ENCODE measurements around the gene TCF4.

TCF4 gene

DNA sequence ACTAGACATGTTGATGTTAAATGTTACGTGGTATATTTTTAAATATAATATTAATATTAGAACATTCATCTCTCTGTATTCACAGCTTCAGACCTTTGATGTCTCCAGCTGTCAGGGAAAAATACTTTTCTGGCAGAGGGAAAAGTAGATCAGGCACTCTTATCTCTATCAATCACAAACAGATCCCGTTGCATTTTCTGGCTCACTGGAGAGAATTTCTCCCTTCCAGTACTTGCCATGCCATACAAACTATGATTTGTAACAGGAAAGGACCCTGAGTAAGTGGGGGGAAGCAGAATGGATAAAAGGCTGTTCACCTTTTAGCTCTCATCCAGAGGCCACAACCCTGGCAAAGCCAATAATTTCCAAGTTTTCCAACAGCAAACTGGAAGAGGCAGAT is 158.0 kb downstream of the TCF4 start:
- CTCF ChIA-PET: interaction anchor here (1.7 kb wide), 1 partner anchor 9 kb away, joined by 3 read pairs; no protein-coding TSS in a partner anchor
- TF ChIP-seq, protein P1, sequence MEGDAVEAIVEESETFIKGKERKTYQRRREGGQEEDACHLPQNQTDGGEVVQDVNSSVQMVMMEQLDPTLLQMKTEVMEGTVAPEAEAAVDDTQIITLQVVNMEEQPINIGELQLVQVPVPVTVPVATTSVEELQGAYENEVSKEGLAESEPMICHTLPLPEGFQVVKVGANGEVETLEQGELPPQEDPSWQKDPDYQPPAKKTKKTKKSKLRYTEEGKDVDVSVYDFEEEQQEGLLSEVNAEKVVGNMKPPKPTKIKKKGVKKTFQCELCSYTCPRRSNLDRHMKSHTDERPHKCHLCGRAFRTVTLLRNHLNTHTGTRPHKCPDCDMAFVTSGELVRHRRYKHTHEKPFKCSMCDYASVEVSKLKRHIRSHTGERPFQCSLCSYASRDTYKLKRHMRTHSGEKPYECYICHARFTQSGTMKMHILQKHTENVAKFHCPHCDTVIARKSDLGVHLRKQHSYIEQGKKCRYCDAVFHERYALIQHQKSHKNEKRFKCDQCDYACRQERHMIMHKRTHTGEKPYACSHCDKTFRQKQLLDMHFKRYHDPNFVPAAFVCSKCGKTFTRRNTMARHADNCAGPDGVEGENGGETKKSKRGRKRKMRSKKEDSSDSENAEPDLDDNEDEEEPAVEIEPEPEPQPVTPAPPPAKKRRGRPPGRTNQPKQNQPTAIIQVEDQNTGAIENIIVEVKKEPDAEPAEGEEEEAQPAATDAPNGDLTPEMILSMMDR (IDR thresholded peaks at IDR 0.05; ENCODE audit: insufficient read depth, low read length, missing control alignments): no peak
- POLR2A ChIA-PET: no interaction called here
- H3K4me3 ChIP-seq (ENCODE audit: low read depth, low read length): no peak overlapping the region
- no peak for DNase-seq (ENCODE audit: low read depth, low spot score)

DNA sequence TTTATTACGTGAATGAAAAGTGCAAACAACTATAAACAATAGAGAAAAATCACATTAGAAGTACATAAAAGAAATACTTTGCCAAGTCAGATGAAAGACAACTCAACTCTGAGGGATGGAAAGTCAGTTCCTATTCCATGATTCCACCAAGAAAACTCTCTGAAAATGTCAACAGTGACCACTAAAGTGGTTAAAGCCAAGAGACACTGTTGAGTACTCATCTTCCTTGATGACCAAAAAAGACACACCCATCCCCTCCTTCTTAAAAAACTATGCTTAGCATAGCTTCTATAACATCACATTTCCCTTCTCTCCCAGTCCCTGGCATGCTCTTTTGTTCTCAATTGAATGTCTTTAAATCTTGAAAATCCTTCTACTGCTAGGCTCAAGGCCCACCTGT is 160.0 kb downstream of the TCF4 start:
- TF ChIP-seq, protein P1 (IDR thresholded peaks at IDR 0.05; ENCODE audit: insufficient read depth, low read length, missing control alignments): no peak
- ChIA-PET CTCF (interaction anchor here (0.9 to 2.6 kb wide), 3 partner anchors 13 to 1148 kb away, joined by 3 to 20 read pairs (median 3); no protein-coding TSS in a partner anchor), POLR2A (interaction anchor here (0.7 kb wide), 1 partner anchor 50 kb away, joined by 3 read pairs; no protein-coding TSS in a partner anchor)
- H3K4me3 ChIP-seq (ENCODE audit: low read depth, low read length): no peak overlapping the region
- no peak for DNase-seq (ENCODE audit: low read depth, low spot score)

DNA sequence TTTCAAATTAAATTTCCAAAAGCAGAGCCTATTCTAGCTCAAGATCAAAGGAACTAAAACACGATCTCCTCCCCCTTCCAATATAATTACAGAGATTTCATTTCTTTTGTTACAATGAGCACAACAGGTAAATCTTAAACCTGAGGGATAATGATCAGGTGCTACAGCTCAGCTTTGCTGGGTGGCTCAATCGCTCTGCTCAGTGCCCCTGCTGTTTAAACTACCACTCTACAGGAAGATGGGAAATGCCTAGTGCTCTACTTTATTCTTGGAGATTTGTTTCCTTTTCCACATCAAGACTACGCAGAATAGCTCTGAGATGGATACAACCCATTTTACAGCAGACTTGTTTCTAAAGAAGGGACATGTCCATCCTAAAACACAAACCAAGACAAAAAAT is 162.3 kb downstream of the TCF4 start:
- H3K4me3 ChIP-seq (ENCODE audit: low read depth, low read length): no peak overlapping the region
- no peak for DNase-seq (ENCODE audit: low read depth, low spot score)
- TF ChIP-seq, protein P1 (IDR thresholded peaks at IDR 0.05; ENCODE audit: insufficient read depth, low read length, missing control alignments): no peak
- ChIA-PET POLR2A (no interaction called here), CTCF (interaction anchor here (2.1 to 2.6 kb wide), 2 partner anchors 10 kb away, joined by 5 to 21 read pairs; no protein-coding TSS in a partner anchor)

DNA sequence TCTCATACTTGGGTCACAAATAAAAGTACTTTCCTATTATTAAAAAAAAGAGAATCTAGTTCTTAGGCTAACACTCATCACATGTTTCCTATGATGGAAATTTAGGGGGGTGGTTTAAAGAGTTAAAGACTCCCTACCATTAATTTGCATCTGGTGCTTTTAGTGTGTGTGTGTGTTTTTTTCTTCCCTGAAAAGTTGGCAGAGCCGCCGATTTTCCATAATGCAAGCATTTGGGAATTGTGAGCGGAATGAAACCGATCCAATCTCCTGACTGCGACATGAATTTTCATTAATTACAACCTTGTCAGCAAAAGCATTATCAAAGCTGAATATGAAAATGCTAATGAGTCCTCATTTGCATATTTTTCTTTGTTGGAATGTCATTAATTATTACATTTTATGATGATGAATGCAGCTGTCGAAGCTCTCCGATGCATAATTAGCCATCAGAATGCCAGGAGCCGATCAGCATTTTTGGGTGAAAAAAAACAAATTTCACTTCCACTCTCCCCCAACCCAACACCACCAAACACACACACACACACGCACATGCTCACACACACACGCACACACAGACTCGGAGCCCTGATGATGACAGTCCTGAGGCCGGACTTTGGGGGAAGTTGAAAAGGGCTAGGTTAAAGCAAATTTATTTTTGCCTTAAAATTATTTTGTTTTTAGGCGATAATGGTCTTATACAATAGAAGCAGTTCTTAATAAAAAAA is 165.4 kb downstream of the TCF4 start:
- TF ChIP-seq, protein P1 (IDR thresholded peaks at IDR 0.05; ENCODE audit: insufficient read depth, low read length, missing control alignments): no peak
- CTCF ChIA-PET: interaction anchor here (1.2 to 1.8 kb wide), 2 partner anchors 75 to 357 kb away, joined by 3 to 4 read pairs; no protein-coding TSS in a partner anchor
- POLR2A ChIA-PET: no interaction called here
- H3K4me3 ChIP-seq (ENCODE audit: low read depth, low read length): peak overlapping the region; percentile 51
- no peak for DNase-seq (ENCODE audit: low read depth, low spot score)

DNA sequence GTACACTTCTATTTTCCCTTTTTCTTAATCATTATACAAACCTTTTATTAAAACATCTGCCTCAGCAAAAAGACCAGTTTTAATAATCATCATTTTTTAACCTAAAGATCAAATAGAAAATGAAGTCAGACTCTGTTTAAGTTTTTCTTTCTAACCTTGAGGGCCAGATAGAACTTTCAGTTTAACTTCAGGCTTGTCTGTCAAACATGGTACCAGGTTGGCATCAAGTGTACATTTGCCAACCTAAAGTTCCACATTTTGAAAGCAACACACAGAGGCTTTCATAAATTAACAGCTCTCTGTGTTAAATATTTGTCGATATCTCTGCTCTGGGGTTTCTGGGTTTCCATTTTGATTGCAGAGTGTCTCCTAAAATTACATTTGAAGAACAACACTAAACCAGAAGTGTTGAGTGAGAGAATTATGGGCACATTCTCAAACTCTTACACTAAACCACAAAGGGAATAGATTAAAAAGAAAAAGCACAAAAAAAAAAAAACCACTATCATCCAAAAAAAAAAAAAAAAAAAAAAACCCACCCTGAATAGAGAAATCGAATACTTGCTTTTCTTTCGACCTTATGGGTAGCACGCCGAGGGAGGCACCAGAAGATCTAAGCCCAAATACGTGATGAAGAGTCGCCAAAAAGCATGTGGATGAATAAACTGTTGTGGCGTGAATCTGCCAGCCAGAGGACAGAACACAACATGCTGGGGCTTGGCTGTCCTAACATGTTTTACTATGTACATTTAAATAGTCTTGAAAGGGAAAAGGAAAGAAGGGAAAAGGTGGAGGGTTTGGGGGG is 166.2 kb downstream of the TCF4 start:
- ChIA-PET CTCF (no interaction called here), POLR2A (no interaction called here)
- peak overlapping the region; percentile 39 for H3K4me3 ChIP-seq (ENCODE audit: low read depth, low read length)
- no peak for DNase-seq (ENCODE audit: low read depth, low spot score)
- TF ChIP-seq, protein P1 (IDR thresholded peaks at IDR 0.05; ENCODE audit: insufficient read depth, low read length, missing control alignments): no peak

DNA sequence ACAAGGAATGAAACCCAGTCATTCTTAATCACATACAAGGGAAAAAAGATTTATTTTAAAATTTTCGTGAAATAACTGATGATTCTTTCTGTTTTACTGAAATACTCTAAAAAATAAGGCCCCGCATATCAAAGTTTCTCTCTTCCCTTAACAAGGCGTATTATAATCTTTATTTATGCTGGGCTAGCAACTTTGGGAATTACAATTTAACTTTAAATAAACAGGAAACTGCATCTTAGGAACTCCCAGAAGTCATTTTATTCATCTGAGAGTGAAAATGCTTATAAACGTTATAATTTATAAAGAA is 166.7 kb downstream of the TCF4 start:
- no peak overlapping the region for H3K4me3 ChIP-seq (ENCODE audit: low read depth, low read length)
- DNase-seq (ENCODE audit: low read depth, low spot score): no peak
- ChIA-PET CTCF (interaction anchor here (0.7 kb wide), 1 partner anchor 215 kb away, joined by 3 read pairs; no protein-coding TSS in a partner anchor), POLR2A (no interaction called here)
- TF ChIP-seq, protein P1 (IDR thresholded peaks at IDR 0.05; ENCODE audit: insufficient read depth, low read length, missing control alignments): no peak
